ENCODE data around the gene MED27. TPM values are rescaled to one million over a fixed set of nuclear protein-coding genes. Genes with fewer than 3 reads are reported as not detected.

MED27 gene
- total and polyA plus RNA-seq, 2 of the 4 experiments (the other 2 are of a cell fraction), result 50.2 to 63.4 TPM

GRCh38 chr9:131865446-131866195 is 214.0 kb downstream of the MED27 start:
- H2BK20ac ChIP-seq (ENCODE audit: low read depth, low read length), result no peak overlapping the region
- H3K18ac ChIP-seq (ENCODE audit: low read depth, low read length), result no peak overlapping the region
- WGBS, 2 experiments (ENCODE audit: extremely low coverage in 2 of 2, insufficient read length in 1 of 2), result 85% methylated on average over 8 of the region's 10 CpGs; no CpG with 5 or more reads in 1 of the 2 experiments
- no peaks in the 10 kb centered on the region for H3K27me3 ChIP-seq (ENCODE audit: control insufficient read depth, insufficient read depth, low read length)
- H3K4me3 ChIP-seq (ENCODE audit: insufficient read depth, low read depth, low read length), result no peak overlapping the region
- CTCF ChIA-PET, result no interaction called here
- no peak overlapping the region for H4K91ac ChIP-seq (ENCODE audit: insufficient read depth, low read depth, low read length)
- no peak overlapping the region for H3K4ac ChIP-seq (ENCODE audit: low read depth, low read length)
- H3K36me3 ChIP-seq (ENCODE audit: control insufficient read depth, insufficient read depth, low read length), result peaks cover 9% of the 10 kb centered on the region
- intact Hi-C loops (cut with micrococcal nuclease), result no loop called here
- no peak overlapping the region for H4K5ac ChIP-seq (ENCODE audit: low read depth, low read length)
- H3K9me3 ChIP-seq (ENCODE audit: control insufficient read depth, insufficient read depth, low read length), result no peaks in the 10 kb centered on the region
- H2AK5ac ChIP-seq (ENCODE audit: low read depth, low read length), result no peak overlapping the region
- TF ChIP-seq FOS (IDR thresholded peaks at IDR 0.05; ENCODE audit: low read depth, low read length), result no peak
- TF ChIP-seq POLR2A (IDR thresholded peaks at IDR 0.05; ENCODE audit: low read depth, low read length), result no peak
- TF ChIP-seq CTCF (conservative IDR thresholded peaks at IDR 0.05; ENCODE audit: low read depth, low read length), result no peak
- no peak for TF ChIP-seq RAD21 (IDR thresholded peaks at IDR 0.05; ENCODE audit: low read length)
- H3K4me2 ChIP-seq (ENCODE audit: low read depth, low read length), result no peak overlapping the region
- no peak overlapping the region for H2BK15ac ChIP-seq (ENCODE audit: low read depth, low read length)
- no peak overlapping the region for H3K23ac ChIP-seq (ENCODE audit: low read depth, low read length)
- no peak overlapping the region for H2AK9ac ChIP-seq (replicated peaks; ENCODE audit: low read depth, low read length, poor library complexity)
- no peak overlapping the region for H2BK120ac ChIP-seq (ENCODE audit: low read depth, low read length)
- ATAC-seq (ENCODE audit: low read depth) (no peak), DNase-seq (no peak)
- H2BK5ac ChIP-seq (ENCODE audit: low read depth, low read length, poor library complexity, severe bottlenecking), result no peak overlapping the region
- POLR2A ChIA-PET (ENCODE audit: unreplicated experiment), result no interaction called here
- no peak overlapping the region for H2AFZ ChIP-seq (replicated peaks; ENCODE audit: low read length, poor library complexity)
- H3K56ac ChIP-seq (ENCODE audit: extremely low read depth, insufficient read depth, low read length), result no peak overlapping the region
- H4K8ac ChIP-seq (ENCODE audit: low read depth in 2 of 2, low read length in 2 of 2), result no peak overlapping the region
- H3K27ac ChIP-seq (ENCODE audit: insufficient read depth, low read length), result no peak overlapping the region
- H3K14ac ChIP-seq (replicated peaks; ENCODE audit: low read depth, low read length), result no peak overlapping the region
- in situ Hi-C loops (cut with MboI; ENCODE audit: low sequenced_read_pairs), result no loop called here
- H3K9me1 ChIP-seq (ENCODE audit: insufficient read depth, low read length), result no peaks in the 10 kb centered on the region; the same call in 1 of the 2 replicates
- no TSS peak for BruUV-seq (replicated peaks)
- peaks cover 5% of the 10 kb centered on the region; the same call in 1 of the 2 replicates for H4K20me1 ChIP-seq (ENCODE audit: insufficient read depth, low read length)
- peaks cover 3% of the 10 kb centered on the region; the same call in 1 of the 2 replicates for H3K4me1 ChIP-seq (ENCODE audit: control insufficient read depth, insufficient read depth, low read length)
- no peak overlapping the region for H3K9ac ChIP-seq (ENCODE audit: low read depth, low read length)
- dilution Hi-C loops (cut with HindIII; ENCODE audit: low sequenced_read_pairs, unreplicated experiment), result no loop called here
- H3K79me1 ChIP-seq (ENCODE audit: low read depth in 1 of 2, low read length in 2 of 2), result no peaks in the 10 kb centered on the region
